ENCODE measurements around the gene MAGI2.

MAGI2 gene

DNA sequence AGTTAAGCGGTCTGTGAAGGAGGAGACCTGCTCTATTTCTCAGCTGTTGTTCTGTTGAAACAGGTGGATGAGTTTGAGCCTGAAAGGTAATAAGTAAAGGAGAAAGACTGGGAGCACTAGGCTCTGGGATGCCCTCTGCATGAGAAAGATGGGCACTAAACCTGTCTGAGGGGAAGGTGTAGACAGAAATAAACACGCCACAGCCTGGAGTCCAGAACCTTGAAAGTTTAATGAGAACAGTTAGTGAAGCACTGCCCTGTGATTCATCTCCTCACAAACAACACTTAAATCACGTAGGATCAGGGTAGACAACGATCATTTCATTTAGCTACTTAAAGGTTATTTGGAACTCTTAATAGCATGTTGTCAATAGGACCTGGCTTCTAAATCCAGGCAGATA lies 1461.8 kb downstream of the MAGI2 start:
- Histone ChIP-seq H3K27me3 (replicated peaks) (no peaks in the 10 kb centered on the region), H3K27ac (no peak overlapping the region), H3K36me3 (replicated peaks) (no peaks in the 10 kb centered on the region), H3K4me3 (ENCODE audit: low read depth, low read length) (no peak overlapping the region)
- TF ChIP-seq, protein P1, sequence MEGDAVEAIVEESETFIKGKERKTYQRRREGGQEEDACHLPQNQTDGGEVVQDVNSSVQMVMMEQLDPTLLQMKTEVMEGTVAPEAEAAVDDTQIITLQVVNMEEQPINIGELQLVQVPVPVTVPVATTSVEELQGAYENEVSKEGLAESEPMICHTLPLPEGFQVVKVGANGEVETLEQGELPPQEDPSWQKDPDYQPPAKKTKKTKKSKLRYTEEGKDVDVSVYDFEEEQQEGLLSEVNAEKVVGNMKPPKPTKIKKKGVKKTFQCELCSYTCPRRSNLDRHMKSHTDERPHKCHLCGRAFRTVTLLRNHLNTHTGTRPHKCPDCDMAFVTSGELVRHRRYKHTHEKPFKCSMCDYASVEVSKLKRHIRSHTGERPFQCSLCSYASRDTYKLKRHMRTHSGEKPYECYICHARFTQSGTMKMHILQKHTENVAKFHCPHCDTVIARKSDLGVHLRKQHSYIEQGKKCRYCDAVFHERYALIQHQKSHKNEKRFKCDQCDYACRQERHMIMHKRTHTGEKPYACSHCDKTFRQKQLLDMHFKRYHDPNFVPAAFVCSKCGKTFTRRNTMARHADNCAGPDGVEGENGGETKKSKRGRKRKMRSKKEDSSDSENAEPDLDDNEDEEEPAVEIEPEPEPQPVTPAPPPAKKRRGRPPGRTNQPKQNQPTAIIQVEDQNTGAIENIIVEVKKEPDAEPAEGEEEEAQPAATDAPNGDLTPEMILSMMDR (IDR thresholded peaks at IDR 0.05; ENCODE audit: low read depth, low read length, missing control alignments) = no peak
- in situ Hi-C loops (cut with HindIII; ENCODE audit: low pct_ligation_motif_present, low sequenced_read_pairs) = no loop called here
- no peak for DNase-seq

DNA sequence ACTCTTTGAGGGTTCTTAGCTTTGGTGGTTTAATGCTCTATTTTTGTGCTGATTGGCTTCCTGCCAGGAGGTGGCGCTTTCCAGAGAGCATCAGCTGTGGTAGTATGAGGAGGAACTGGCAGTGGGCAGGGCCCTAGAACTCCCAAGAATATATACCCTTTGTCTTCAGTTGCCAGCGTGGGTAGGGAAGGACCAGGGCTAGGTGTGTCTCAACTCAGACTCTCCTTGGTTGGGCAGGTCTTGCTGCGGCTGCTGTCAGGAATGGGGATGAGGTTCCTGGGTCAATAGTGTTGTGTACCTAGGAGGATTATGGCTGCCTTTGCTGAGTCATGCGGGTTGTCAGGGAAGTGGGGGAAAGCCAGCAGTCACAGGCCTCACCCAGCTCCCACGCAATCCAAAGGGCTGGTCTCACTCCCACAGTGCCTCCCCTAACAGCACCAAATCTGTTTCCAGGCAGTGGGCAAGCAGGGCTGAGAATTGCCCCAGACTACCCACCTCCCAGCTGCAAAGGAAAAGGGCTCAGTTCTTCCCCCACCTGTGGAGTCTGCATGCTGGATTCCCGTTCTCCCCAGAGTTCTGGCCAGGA lies 1463.4 kb downstream of the MAGI2 start:
- TF ChIP-seq, protein P1 (IDR thresholded peaks at IDR 0.05; ENCODE audit: low read depth, low read length, missing control alignments) = peak; percentile 16
- DNase-seq = no peak

DNA sequence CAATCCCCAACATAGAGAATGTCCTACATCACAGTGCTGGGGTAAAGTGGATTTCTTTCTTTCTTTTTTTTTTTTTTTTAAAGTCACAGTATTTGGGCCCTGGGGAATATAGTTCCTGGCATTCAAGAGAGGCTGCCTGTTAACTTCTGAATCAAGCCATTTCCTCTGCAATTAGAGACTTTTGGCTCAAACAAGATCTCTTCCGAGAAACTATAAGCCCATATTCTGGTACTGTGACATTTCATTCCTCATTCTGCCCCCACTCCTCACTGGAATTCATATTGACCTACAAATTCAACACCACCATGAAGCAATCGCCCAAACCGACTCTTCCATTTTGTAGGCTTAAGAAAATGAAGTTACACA lies 1467.5 kb downstream of the MAGI2 start:
- Histone ChIP-seq H3K27ac (no peak overlapping the region), H3K27me3 (replicated peaks) (no peaks in the 10 kb centered on the region), H3K36me3 (replicated peaks) (no peaks in the 10 kb centered on the region), H3K4me3 (ENCODE audit: low read depth, low read length) (no peak overlapping the region)
- no peak for DNase-seq
- TF ChIP-seq, protein P1 (IDR thresholded peaks at IDR 0.05; ENCODE audit: low read depth, low read length, missing control alignments) = no peak
- in situ Hi-C loops (cut with HindIII; ENCODE audit: low pct_ligation_motif_present, low sequenced_read_pairs) = no loop called here

More for the DNA sequence above, 1463.4 kb downstream of the MAGI2 start:
- Histone ChIP-seq H3K4me3 (ENCODE audit: low read depth, low read length) (no peak overlapping the region), H3K27ac (no peak overlapping the region), H3K36me3 (replicated peaks) (no peaks in the 10 kb centered on the region), H3K27me3 (replicated peaks) (no peaks in the 10 kb centered on the region)
- in situ Hi-C loops (cut with HindIII; ENCODE audit: low pct_ligation_motif_present, low sequenced_read_pairs) = no loop called here

DNA sequence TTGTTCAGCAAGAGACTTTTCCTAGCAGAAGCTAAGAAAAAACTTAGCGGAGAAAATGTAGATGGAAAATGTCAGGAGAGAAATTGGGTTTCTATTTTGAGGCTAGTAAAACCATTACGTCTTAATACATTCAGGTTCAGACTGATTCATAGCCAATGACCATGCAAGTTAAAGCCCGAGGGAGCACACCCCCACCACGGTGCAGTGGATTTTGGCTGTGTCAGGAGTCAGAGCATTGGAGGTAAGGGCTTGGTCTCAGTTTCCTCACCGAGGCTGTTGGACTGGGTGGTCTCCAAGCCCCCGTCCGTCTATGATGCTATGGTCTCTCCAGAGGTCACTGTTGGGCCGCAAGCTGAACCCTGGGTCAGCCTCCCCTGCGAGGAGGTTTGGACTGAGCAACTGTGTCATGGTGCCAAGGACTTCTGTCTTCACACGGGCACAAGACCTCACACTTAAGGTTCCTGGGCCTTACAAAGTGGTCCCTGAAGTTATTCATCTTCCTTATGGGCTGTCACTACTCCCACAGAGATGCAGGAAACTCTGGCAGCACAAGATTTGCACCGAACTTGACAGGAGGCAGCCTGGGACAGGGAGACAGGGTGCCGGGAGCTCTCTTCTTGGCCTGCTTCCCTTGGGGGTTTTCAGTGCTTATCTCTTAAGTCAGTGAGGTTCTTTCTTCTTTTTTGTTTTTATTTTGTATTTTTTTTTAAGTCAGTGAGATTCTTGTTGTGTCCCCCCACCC lies 1468.1 kb downstream of the MAGI2 start:
- TF ChIP-seq, protein P1 (IDR thresholded peaks at IDR 0.05; ENCODE audit: low read depth, low read length, missing control alignments) = no peak
- in situ Hi-C loops (cut with HindIII; ENCODE audit: low pct_ligation_motif_present, low sequenced_read_pairs) = no loop called here
- Histone ChIP-seq H3K27me3 (replicated peaks) (no peaks in the 10 kb centered on the region), H3K4me3 (ENCODE audit: low read depth, low read length) (no peak overlapping the region), H3K36me3 (replicated peaks) (no peaks in the 10 kb centered on the region), H3K27ac (no peak overlapping the region)
- DNase-seq = no peak

DNA sequence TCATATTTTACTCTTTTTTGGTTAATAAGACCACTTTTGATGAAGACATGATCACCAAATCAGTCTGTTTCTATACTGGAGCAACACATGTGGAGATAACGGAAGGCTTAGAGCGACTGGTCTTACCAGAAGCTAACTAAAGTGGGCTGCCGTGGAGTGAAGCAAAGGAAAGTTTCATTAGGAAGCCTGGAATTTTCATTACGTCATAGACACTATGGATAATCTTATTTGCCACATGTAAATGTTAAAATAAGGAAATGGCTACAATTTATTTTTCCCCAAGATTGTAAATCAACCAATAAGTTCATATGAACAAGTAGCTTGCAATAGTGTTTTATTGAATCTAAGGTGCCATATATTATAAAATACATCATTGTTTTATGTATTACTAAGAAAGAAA lies 1469.5 kb downstream of the MAGI2 start:
- in situ Hi-C loops (cut with HindIII; ENCODE audit: low pct_ligation_motif_present, low sequenced_read_pairs) = no loop called here
- no peaks in the 10 kb centered on the region for H3K27me3 ChIP-seq (replicated peaks)
- no peak for DNase-seq
- no peaks in the 10 kb centered on the region for H3K36me3 ChIP-seq (replicated peaks)
- H3K4me3 ChIP-seq (ENCODE audit: low read depth, low read length) = no peak overlapping the region
- no peak overlapping the region for H3K27ac ChIP-seq
- TF ChIP-seq, protein P1 (IDR thresholded peaks at IDR 0.05; ENCODE audit: low read depth, low read length, missing control alignments) = no peak
